ENCODE results near the gene LRRC4C.

Gene LRRC4C

GRCh38 chr11:41457216-41458014 is 2.0 kb downstream of the LRRC4C start:
- TF ChIP-seq POLR2A (IDR thresholded peaks at IDR 0.05; ENCODE audit: low read depth, low read length) (no peak), POLR2AphosphoS5 (IDR thresholded peaks at IDR 0.05; ENCODE audit: low read depth, low read length) (no peak), TAF1 (IDR thresholded peaks at IDR 0.05; ENCODE audit: borderline replicate concordance, low read depth, low read length) (no peak)
- FAIRE-seq = no peak
- DNase-seq (ENCODE audit: insufficient read length) = no peak

GRCh38 chr11:41456269-41456668 is 3.2 kb downstream of the LRRC4C start:
- TF ChIP-seq POLR2A (IDR thresholded peaks at IDR 0.05; ENCODE audit: low read depth, low read length) (no peak), TAF1 (IDR thresholded peaks at IDR 0.05; ENCODE audit: borderline replicate concordance, low read depth, low read length) (no peak), POLR2AphosphoS5 (IDR thresholded peaks at IDR 0.05; ENCODE audit: low read depth, low read length) (no peak)
- FAIRE-seq (no peak), DNase-seq (ENCODE audit: insufficient read length) (no peak)

- TF ChIP-seq TAF1 (IDR thresholded peaks at IDR 0.05; ENCODE audit: borderline replicate concordance, low read depth, low read length) (no peak), POLR2A (IDR thresholded peaks at IDR 0.05; ENCODE audit: low read depth, low read length) (no peak), POLR2AphosphoS5 (IDR thresholded peaks at IDR 0.05; ENCODE audit: low read depth, low read length) (no peak)
- FAIRE-seq (no peak), DNase-seq (ENCODE audit: insufficient read length) (no peak)
Observed at GRCh38 chr11:41451011-41451410, 8.4 kb downstream of the LRRC4C start.

- FAIRE-seq = no peak
- TF ChIP-seq TAF1 (IDR thresholded peaks at IDR 0.05; ENCODE audit: borderline replicate concordance, low read depth, low read length) = no peak
- no peak for TF ChIP-seq POLR2A (IDR thresholded peaks at IDR 0.05; ENCODE audit: low read depth, low read length)
- no peak for TF ChIP-seq POLR2AphosphoS5 (IDR thresholded peaks at IDR 0.05; ENCODE audit: low read depth, low read length)
- DNase-seq (ENCODE audit: insufficient read length) = no peak
Observed at GRCh38 chr11:41449483-41450050, 9.9 kb downstream of the LRRC4C start.

GRCh38 chr11:41446566-41446965 is 12.9 kb downstream of the LRRC4C start:
- TF ChIP-seq TAF1 (IDR thresholded peaks at IDR 0.05; ENCODE audit: borderline replicate concordance, low read depth, low read length) (no peak), POLR2A (IDR thresholded peaks at IDR 0.05; ENCODE audit: low read depth, low read length) (no peak), POLR2AphosphoS5 (IDR thresholded peaks at IDR 0.05; ENCODE audit: low read depth, low read length) (no peak)
- no peak for FAIRE-seq
- no peak for DNase-seq (ENCODE audit: insufficient read length)

- TF ChIP-seq POLR2AphosphoS5 (IDR thresholded peaks at IDR 0.05; ENCODE audit: low read depth, low read length) = no peak
- no peak for TF ChIP-seq POLR2A (IDR thresholded peaks at IDR 0.05; ENCODE audit: low read depth, low read length)
- no peak for TF ChIP-seq TAF1 (IDR thresholded peaks at IDR 0.05; ENCODE audit: borderline replicate concordance, low read depth, low read length)
- FAIRE-seq (no peak), DNase-seq (ENCODE audit: insufficient read length) (no peak)
Observed at GRCh38 chr11:41446107-41446506, 13.3 kb downstream of the LRRC4C start.

- DNase-seq (ENCODE audit: insufficient read length) = no peak
- peak; percentile 14 for FAIRE-seq
- no peak for TF ChIP-seq TAF1 (IDR thresholded peaks at IDR 0.05; ENCODE audit: borderline replicate concordance, low read depth, low read length)
- TF ChIP-seq POLR2AphosphoS5 (IDR thresholded peaks at IDR 0.05; ENCODE audit: low read depth, low read length) = no peak
- TF ChIP-seq POLR2A (IDR thresholded peaks at IDR 0.05; ENCODE audit: low read depth, low read length) = no peak
Observed at GRCh38 chr11:41437006-41437490, 22.4 kb downstream of the LRRC4C start.

- no peak for TF ChIP-seq POLR2A (IDR thresholded peaks at IDR 0.05; ENCODE audit: low read depth, low read length)
- no peak for TF ChIP-seq TAF1 (IDR thresholded peaks at IDR 0.05; ENCODE audit: borderline replicate concordance, low read depth, low read length)
- no peak for TF ChIP-seq POLR2AphosphoS5 (IDR thresholded peaks at IDR 0.05; ENCODE audit: low read depth, low read length)
- DNase-seq (ENCODE audit: insufficient read length) (no peak), FAIRE-seq (no peak)
Observed at GRCh38 chr11:41435531-41435930, 23.9 kb downstream of the LRRC4C start.

- FAIRE-seq (peak; percentile 87), DNase-seq (ENCODE audit: insufficient read length) (no peak)
- TF ChIP-seq POLR2AphosphoS5 (IDR thresholded peaks at IDR 0.05; ENCODE audit: low read depth, low read length) = no peak
- TF ChIP-seq TAF1 (IDR thresholded peaks at IDR 0.05; ENCODE audit: borderline replicate concordance, low read depth, low read length) = no peak
- TF ChIP-seq POLR2A (IDR thresholded peaks at IDR 0.05; ENCODE audit: low read depth, low read length) = no peak
Observed at GRCh38 chr11:41431784-41432183, 27.7 kb downstream of the LRRC4C start.

GRCh38 chr11:41419901-41420300 is 39.6 kb downstream of the LRRC4C start:
- no peak for FAIRE-seq
- DNase-seq (ENCODE audit: insufficient read length) = no peak
- TF ChIP-seq POLR2A (IDR thresholded peaks at IDR 0.05; ENCODE audit: low read depth, low read length) (no peak), TAF1 (IDR thresholded peaks at IDR 0.05; ENCODE audit: borderline replicate concordance, low read depth, low read length) (no peak), POLR2AphosphoS5 (IDR thresholded peaks at IDR 0.05; ENCODE audit: low read depth, low read length) (no peak)

GRCh38 chr11:41414771-41415440 is 44.5 kb downstream of the LRRC4C start:
- FAIRE-seq (peak; percentile 30), DNase-seq (ENCODE audit: insufficient read length) (no peak)
- TF ChIP-seq TAF1 (IDR thresholded peaks at IDR 0.05; ENCODE audit: borderline replicate concordance, low read depth, low read length) (no peak), POLR2A (IDR thresholded peaks at IDR 0.05; ENCODE audit: low read depth, low read length) (no peak), POLR2AphosphoS5 (IDR thresholded peaks at IDR 0.05; ENCODE audit: low read depth, low read length) (no peak)

Measured in GM12892 (cell line).